Measurements from ENCODE around the gene SELE. TPM values are rescaled to one million over a fixed set of nuclear protein-coding genes. Genes with fewer than 3 reads are reported as not detected.
"Not testable (repeated sequence)": the region's sequence is repeated elsewhere in the genome, so short reads cannot be mapped to it uniquely, and the experiment has no call there.

The SELE gene
- total RNA-seq, 4 donors from 2014 or later: 0.67 to 16.3 (median 1.5) TPM

GRCh38 chr1:169694304-169695075, 39.4 kb downstream of the SELE start:
- intact Hi-C loops (cut with DNase I): no loop called here
- no peak overlapping the region for H3K27ac ChIP-seq
- no peaks in the 10 kb centered on the region for H3K4me1 ChIP-seq
- 51 to 58% methylated on average over 5 of the region's 5 CpGs for WGBS, 2 donors
- H3K27me3 ChIP-seq: no peaks in the 10 kb centered on the region
- H3K36me3 ChIP-seq: no peaks in the 10 kb centered on the region
- no peak overlapping the region for H3K4me3 ChIP-seq (replicated peaks in 1 of 3)
- H3K9me3 ChIP-seq: no peaks in the 10 kb centered on the region
- TF ChIP-seq CTCF (IDR thresholded peaks at IDR 0.05): no peak
- no peak for TF ChIP-seq POLR2A (IDR thresholded peaks at IDR 0.05)
- no peak for DNase-seq

GRCh38 chr1:169692756-169693460, 41.0 kb downstream of the SELE start:
- no peak for TF ChIP-seq CTCF (IDR thresholded peaks at IDR 0.05)
- no peak for TF ChIP-seq POLR2A (IDR thresholded peaks at IDR 0.05)

DNA sequence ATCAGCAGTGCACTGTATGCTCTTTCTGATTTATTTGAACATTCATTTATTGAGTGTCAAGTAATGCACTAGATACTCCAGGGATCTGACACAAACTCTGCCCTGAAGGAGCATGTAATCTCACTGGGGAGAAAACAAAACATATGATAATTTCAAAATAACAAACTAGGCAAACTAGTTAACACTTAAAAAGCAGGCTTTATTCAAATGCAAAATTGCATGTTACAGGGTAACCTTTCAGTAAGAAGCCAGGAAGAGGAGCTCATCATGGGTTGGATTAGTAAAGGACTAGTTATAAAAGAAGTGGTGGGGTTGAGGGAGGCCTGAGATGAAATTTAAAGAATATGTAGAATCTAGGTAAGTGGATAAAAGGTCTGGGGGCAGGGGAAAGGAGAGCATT, 43.4 kb downstream of the SELE start:
- H3K27me3 ChIP-seq: no peaks in the 10 kb centered on the region
- H3K9me3 ChIP-seq: no peaks in the 10 kb centered on the region
- no peak overlapping the region for H3K4me3 ChIP-seq (replicated peaks in 1 of 3)
- H3K36me3 ChIP-seq: no peaks in the 10 kb centered on the region
- TF ChIP-seq POLR2A (IDR thresholded peaks at IDR 0.05) (no peak), CTCF (IDR thresholded peaks at IDR 0.05) (no peak)
- no peaks in the 10 kb centered on the region for H3K4me1 ChIP-seq
- no peak overlapping the region for H3K27ac ChIP-seq
- no peak for DNase-seq
- intact Hi-C loops (cut with DNase I): no loop called here

More at GRCh38 chr1:169692756-169693460, 41.0 kb downstream of the SELE start:
- no peaks in the 10 kb centered on the region for H3K4me1 ChIP-seq
- no peak for DNase-seq
- H3K36me3 ChIP-seq: no peaks in the 10 kb centered on the region
- intact Hi-C loops (cut with DNase I): no loop called here
- WGBS, 2 donors: 83 to 87% methylated on average over 4 of the region's 4 CpGs
- no peaks in the 10 kb centered on the region for H3K27me3 ChIP-seq
- H3K9me3 ChIP-seq: no peaks in the 10 kb centered on the region
- no peak overlapping the region for H3K4me3 ChIP-seq (replicated peaks in 1 of 3)
- H3K27ac ChIP-seq: no peak overlapping the region

DNA sequence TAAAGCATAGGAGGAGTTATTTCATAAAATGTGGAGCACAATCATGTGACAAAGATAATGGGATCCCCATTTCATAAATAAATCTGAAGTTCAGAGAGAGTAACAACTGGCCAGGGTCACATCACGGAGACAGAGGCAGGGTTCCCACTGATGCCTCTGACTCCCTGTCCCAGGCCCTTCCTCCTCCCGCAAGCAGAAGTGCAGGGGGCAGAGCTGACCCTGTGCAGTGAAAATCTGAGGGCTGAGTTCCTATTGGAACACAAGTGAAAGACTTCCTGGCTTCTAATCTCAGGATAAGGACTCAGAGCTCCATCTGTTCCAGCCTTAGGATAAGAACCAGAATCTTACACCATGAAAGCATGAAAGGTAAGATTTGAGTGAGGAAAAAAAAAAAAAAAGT, 44.5 kb downstream of the SELE start:
- Histone ChIP-seq H3K27me3 (no peaks in the 10 kb centered on the region), H3K9me3 (no peaks in the 10 kb centered on the region), H3K36me3 (no peaks in the 10 kb centered on the region), H3K27ac (no peak overlapping the region), H3K4me1 (no peaks in the 10 kb centered on the region), H3K4me3 (replicated peaks in 1 of 3) (no peak overlapping the region)
- WGBS, 2 donors: 74 to 81% methylated on average over 2 of the region's 2 CpGs
- no peak for DNase-seq
- TF ChIP-seq POLR2A (IDR thresholded peaks at IDR 0.05) (no peak), CTCF (IDR thresholded peaks at IDR 0.05) (no peak)
- intact Hi-C loops (cut with DNase I): no loop called here

- H3K4me3 ChIP-seq (replicated peaks in 1 of 3); intact Hi-C loops (cut with DNase I): not testable (repeated sequence)
- WGBS, 2 donors: 98 to 99% methylated on average over 5 of the region's 5 CpGs
Measured at GRCh38 chr1:169688377-169688776, 45.5 kb downstream of the SELE start.

More at GRCh38 chr1:169688377-169688776, 45.5 kb downstream of the SELE start:
- not testable (repeated sequence) for H3K27ac ChIP-seq, H3K27me3 ChIP-seq, H3K36me3 ChIP-seq, H3K4me1 ChIP-seq, DNase-seq, H3K9me3 ChIP-seq
